ENCODE results near the gene ZNF532. TPM values are rescaled to one million over a fixed set of nuclear protein-coding genes. Genes with fewer than 3 reads are reported as not detected.

The ZNF532 gene
- total and polyA plus RNA-seq, 8 donors, result 56.2 to 153 (median 142) TPM

DNA sequence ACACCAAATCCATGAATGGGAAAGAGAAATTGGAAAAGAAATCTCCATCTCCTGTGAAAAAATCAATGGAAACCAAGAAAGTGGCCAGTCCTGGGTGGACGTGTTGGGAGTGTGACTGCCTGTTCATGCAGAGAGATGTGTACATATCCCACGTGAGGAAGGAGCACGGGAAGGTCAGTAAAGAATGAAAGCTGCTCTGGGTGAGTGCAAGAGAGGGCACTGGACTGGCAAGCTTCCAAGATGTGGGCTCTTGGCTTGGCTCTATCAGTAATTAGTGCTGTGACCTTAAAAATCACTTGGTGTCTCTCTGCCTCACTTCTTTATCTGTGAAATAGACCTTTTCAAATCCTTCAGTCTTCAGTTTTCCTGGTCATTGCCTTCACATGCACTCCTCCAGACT lies 89.0 kb downstream of the ZNF532 start:
- DNase-seq (peak in 1 of 4 donors; percentile 32), ATAC-seq (peak; percentile 34)
- no peak overlapping the region for H3K4me3 ChIP-seq
- intact Hi-C loops (cut with DNase I), result no loop called here
- no peaks in the 10 kb centered on the region for H3K27me3 ChIP-seq
- peaks cover 0 to 17% of the 10 kb centered on the region in 2 donors for H3K36me3 ChIP-seq
- no peak overlapping the region for H3K27ac ChIP-seq
- H3K9me3 ChIP-seq, result no peaks in the 10 kb centered on the region
- TF ChIP-seq, protein P1, sequence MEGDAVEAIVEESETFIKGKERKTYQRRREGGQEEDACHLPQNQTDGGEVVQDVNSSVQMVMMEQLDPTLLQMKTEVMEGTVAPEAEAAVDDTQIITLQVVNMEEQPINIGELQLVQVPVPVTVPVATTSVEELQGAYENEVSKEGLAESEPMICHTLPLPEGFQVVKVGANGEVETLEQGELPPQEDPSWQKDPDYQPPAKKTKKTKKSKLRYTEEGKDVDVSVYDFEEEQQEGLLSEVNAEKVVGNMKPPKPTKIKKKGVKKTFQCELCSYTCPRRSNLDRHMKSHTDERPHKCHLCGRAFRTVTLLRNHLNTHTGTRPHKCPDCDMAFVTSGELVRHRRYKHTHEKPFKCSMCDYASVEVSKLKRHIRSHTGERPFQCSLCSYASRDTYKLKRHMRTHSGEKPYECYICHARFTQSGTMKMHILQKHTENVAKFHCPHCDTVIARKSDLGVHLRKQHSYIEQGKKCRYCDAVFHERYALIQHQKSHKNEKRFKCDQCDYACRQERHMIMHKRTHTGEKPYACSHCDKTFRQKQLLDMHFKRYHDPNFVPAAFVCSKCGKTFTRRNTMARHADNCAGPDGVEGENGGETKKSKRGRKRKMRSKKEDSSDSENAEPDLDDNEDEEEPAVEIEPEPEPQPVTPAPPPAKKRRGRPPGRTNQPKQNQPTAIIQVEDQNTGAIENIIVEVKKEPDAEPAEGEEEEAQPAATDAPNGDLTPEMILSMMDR (IDR thresholded peaks at IDR 0.05), result no peak
- H3K4me1 ChIP-seq, result no peaks in the 10 kb centered on the region

DNA sequence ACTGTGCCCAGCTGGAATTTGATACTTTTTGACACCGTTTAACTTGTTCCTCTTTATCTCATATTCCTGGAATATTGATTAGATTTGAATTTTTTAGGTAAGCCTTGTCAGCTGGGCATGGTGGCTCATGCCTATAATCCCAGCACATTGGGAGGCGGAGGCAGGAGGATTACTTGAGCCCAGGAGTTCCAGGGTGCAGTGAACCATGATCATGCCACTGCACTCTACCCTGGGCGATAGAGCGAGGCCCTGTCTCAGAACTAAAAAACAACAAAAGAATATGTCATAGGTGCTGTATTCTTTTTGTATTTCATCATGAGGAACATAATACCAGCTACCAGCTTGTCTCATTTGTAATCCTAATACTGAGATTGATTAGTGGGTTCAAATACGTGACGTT lies 90.3 kb downstream of the ZNF532 start:
- H3K27me3 ChIP-seq, result no peaks in the 10 kb centered on the region
- intact Hi-C loops (cut with DNase I), result no loop called here
- no peak overlapping the region for H3K4me3 ChIP-seq
- no peaks in the 10 kb centered on the region for H3K9me3 ChIP-seq
- TF ChIP-seq, protein P1 (IDR thresholded peaks at IDR 0.05), result no peak
- ATAC-seq (no peak), DNase-seq (no peak)
- peaks cover 0 to 12% of the 10 kb centered on the region in 2 donors for H3K36me3 ChIP-seq
- H3K4me1 ChIP-seq, result no peaks in the 10 kb centered on the region
- H3K27ac ChIP-seq, result no peak overlapping the region

DNA sequence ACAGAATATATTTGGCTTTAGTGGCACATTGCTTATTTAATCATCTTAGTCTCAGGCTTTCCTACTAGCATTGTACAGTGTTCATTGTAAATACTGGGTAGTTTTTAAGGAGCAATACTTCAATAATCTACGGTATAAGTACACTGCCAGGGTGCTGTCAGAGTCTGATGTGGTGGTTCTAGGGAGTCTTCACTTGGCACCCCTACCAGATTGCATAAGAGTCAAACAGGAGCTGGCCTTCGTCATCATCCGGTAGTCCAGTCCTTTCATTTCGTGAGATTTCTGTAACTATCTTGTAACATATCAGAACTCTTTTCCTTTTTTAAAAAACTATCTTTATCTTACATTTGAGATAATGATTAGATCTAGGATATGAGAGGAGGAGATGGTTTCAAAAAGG lies 91.1 kb downstream of the ZNF532 start:
- TF ChIP-seq, protein P1 (IDR thresholded peaks at IDR 0.05), result no peak
- Histone ChIP-seq H3K4me3 (no peak overlapping the region), H3K36me3 (peaks cover 0 to 12% of the 10 kb centered on the region in 2 donors), H3K4me1 (no peaks in the 10 kb centered on the region), H3K27ac (no peak overlapping the region), H3K27me3 (no peaks in the 10 kb centered on the region), H3K9me3 (no peaks in the 10 kb centered on the region)
- ATAC-seq (no peak), DNase-seq (no peak)
- intact Hi-C loops (cut with DNase I), result no loop called here

DNA sequence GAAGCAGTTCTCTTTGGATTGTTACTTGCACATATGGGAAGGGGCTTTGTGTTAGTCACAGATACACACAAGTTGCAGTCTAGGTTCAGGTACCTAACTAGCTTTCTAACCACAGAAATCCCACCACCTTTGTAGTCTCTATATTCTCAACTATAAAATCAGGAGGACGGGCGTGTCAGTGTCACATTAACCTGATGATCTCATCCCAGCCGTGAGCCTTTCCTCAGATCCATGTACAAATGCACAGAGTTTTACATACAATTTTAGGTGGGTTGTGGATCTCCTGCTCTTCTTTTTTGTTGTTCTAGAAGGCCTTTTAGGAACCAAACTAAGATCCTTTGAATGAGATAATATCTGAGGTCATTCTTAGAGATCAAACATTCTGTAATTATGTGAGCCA lies 94.0 kb downstream of the ZNF532 start:
- Histone ChIP-seq H3K9me3 (no peaks in the 10 kb centered on the region), H3K4me3 (no peak overlapping the region), H3K27me3 (no peaks in the 10 kb centered on the region), H3K36me3 (peaks cover 0 to 25% of the 10 kb centered on the region in 2 donors), H3K4me1 (no peaks in the 10 kb centered on the region), H3K27ac (no peak overlapping the region)
- no peak for DNase-seq
- no peak for ATAC-seq
- TF ChIP-seq, protein P1 (IDR thresholded peaks at IDR 0.05), result no peak
- intact Hi-C loops (cut with DNase I), result no loop called here

DNA sequence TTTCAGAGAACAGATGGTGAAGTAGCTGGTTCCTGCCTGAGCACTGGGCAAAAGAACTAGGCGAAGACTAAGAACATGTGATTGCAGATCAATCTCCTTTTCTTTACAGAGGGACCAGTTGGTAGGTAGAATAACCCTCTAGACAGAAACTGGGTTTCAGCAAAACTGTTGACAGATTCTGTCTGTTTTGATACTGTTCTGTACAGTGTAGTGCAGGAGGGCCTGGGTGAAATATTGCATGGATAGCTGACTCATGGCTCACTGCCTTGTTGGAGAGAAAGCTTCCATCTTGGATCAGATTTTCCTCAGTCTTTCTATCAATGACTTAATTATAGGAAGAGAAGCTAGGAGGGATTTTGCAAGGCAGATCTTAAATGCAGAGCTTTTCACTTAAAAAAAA lies 95.8 kb downstream of the ZNF532 start:
- TF ChIP-seq, protein P1 (IDR thresholded peaks at IDR 0.05), result no peak
- no peak for ATAC-seq
- peaks cover 0 to 21% of the 10 kb centered on the region in 2 donors for H3K36me3 ChIP-seq
- no peak for DNase-seq
- no peak overlapping the region for H3K27ac ChIP-seq
- no peaks in the 10 kb centered on the region for H3K27me3 ChIP-seq
- peaks cover under 1 to 4% of the 10 kb centered on the region in 2 donors for H3K4me1 ChIP-seq
- intact Hi-C loops (cut with DNase I), result no loop called here
- H3K4me3 ChIP-seq, result no peak overlapping the region
- H3K9me3 ChIP-seq, result no peaks in the 10 kb centered on the region

All from left lung (tissue), 10 donors.